GM12873 (cell line): ENCODE data around the gene ZBTB20.
A peak's percentile ranks its signal among the peaks of the same experiment; 100 is the strongest.

Experiments used
- TF ChIP-seq, protein P1 (sequence below): IDR thresholded peaks from 2 replicates; pipeline ENCODE4 v1.5.1; 2012; ENCODE audit warnings: low read depth, mild to moderate bottlenecking, moderate library complexity, low read length, control low read depth; ENCODE audit not compliant: insufficient read depth; ENCODE audit errors: missing control alignments

ZBTB20 gene

DNA sequence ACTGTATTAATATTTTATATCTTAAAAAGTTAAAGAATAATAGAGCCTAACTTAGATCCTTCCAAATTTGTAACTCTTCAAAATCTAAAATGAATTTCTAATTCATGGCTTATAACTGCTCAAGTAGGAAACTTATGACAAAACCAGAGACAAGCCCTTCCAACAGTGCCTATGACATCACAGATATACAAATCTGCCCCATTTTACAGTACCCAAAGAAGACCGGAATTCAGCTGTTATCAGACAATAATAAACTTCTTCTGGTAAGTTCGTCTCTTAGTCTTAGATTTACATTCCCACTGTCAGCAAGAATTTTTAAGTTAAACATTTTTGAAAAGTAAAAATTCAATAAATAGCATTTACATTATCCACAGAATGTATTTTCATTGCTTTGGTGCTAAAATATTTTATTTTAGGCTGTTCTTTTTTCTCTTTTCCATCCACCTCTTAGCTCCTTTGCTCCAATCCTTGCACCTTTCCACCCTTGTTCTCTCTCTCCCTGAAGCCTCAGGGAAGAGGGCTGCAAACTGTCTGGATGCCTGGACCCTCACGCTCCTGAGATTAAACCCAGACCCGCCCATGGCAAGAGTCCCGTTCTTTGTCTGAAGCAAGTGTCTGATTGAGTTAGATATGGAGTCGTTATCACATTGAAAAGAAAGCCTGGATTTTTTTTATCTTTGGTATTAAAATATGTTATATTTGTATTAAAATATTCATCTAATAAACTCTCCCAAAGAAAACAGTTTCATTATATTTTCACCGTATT lies 312.7 kb downstream of the ZBTB20 start:
- TF ChIP-seq, protein P1, sequence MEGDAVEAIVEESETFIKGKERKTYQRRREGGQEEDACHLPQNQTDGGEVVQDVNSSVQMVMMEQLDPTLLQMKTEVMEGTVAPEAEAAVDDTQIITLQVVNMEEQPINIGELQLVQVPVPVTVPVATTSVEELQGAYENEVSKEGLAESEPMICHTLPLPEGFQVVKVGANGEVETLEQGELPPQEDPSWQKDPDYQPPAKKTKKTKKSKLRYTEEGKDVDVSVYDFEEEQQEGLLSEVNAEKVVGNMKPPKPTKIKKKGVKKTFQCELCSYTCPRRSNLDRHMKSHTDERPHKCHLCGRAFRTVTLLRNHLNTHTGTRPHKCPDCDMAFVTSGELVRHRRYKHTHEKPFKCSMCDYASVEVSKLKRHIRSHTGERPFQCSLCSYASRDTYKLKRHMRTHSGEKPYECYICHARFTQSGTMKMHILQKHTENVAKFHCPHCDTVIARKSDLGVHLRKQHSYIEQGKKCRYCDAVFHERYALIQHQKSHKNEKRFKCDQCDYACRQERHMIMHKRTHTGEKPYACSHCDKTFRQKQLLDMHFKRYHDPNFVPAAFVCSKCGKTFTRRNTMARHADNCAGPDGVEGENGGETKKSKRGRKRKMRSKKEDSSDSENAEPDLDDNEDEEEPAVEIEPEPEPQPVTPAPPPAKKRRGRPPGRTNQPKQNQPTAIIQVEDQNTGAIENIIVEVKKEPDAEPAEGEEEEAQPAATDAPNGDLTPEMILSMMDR: no peak

DNA sequence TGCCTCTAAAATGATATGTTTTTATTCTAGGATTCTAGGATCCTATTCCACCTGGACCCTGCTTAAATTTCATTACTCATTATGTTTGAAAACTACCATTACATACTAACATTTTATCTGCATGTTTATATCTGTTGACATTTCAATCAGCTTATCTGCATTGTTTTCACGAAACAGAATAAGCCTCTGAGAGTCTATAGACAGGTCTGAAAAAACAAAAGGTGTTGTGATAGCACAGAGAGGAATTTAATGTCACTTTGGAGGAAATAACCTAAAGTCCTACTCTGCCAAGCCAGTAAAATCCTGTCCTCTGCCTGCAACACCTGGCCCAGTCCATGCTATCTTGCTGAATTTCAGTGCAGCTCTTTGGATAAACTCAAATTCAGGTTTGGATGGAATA lies 315.2 kb downstream of the ZBTB20 start:
- TF ChIP-seq, protein P1: no peak

DNA sequence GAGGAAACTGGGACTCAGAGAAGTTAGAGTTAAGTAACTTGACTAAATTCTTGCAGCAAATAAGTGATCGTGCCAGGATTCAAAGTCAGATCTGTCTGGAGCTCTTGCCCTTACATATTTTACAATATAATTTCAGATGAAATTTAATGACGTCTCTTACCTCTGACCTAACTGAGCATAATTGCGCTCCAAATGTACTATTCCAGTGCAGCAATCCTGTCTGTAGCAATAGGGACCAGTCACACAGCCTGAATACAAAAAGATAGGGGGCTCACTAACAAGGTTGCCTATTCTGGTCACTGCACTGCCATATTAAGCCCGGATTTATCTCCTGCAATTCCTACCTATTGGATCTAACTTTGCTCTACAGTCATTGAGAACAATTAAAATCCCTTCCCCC lies 316.4 kb downstream of the ZBTB20 start:
- TF ChIP-seq, protein P1: no peak

DNA sequence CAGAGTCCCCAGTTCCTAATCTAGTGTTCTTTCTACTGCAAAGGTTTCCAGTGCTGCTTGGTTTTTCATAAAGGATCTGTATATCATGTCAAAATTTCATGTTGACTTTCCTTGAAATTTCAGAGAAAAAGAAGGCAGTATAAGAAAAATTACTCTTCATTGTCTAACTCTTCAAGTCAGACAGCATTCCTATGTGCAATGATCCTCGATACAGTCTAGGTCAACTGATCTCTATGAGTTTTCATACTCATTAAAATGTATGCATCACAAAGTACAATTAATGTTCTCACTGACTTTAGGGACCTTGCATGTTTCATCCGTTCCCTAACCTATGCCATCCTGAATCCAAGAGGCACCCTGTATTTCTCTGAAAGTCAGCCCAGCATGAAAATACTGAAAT lies 317.3 kb downstream of the ZBTB20 start:
- TF ChIP-seq, protein P1: no peak

DNA sequence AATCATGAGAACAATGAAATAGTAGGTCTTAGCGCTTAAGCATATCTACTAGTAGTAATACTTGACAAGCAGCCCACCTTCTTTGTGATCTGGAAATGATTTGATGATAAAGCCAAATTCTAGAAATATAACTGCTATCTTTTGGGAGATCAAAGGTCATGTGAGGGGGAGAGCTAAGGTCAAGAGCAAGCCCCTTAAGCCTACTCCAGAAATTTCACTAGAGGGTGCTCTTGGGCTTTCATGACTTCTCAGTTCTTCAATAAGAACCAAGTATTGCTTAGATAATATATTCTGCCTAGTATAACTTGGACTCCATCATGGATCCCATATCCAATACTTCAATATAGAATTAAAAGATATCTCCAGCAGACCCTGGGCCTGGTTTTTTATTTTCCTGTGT lies 319.6 kb downstream of the ZBTB20 start:
- TF ChIP-seq, protein P1: peak; percentile 73

DNA sequence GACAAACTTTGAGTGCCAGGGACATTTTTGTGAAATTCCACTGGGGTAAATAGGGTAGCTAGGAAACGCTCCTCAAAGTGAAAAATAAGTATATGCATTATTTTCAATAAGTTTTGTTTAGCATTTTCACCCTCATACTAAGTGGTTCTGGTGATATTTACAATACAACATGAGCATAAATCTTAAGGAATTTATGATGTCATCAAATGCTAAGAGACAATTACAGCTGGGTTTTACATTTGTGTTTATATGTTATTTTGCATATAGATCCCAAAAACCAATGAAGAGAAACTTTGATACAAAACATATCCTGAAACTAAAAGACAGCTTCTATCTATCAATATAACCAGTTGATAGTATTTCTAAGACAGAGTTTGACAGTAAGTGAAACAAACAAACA lies 323.1 kb downstream of the ZBTB20 start:
- TF ChIP-seq, protein P1: no peak

DNA sequence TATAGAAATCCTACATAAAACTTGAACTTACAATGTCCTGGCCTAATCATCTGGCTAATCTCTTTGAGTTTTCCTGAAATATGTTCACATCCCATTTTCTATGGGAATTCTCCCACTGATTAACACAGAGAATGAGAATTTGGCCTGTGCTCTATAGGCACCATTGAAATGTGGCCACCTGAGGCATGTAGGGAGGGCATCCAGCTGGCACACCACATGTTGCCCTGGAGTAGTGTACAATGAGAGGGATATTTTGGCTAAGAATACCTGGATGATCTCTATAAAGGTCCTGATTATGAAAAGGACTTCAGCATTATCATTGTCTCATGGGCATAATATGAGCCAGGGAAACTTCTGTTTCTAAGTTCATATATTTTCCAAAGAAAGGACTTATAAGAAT lies 324.0 kb downstream of the ZBTB20 start:
- TF ChIP-seq, protein P1: no peak
